ENCODE results near the gene LRMDA.
"Not testable (repeated sequence)": the region's sequence is repeated elsewhere in the genome, so short reads cannot be mapped to it uniquely, and the experiment has no call there.

The LRMDA gene

GRCh38 chr10:75589895-75590654, 158.7 kb downstream of the LRMDA start:
- no peak for DNase-seq

GRCh38 chr10:75592151-75592787, 160.8 kb downstream of the LRMDA start:
- DNase-seq = no peak

GRCh38 chr10:75592791-75593643, 161.6 kb downstream of the LRMDA start:
- no peak for DNase-seq

GRCh38 chr10:75593692-75594556, 162.5 kb downstream of the LRMDA start:
- no peak for DNase-seq

- no peak for DNase-seq
Measured at GRCh38 chr10:75596930-75597620, 165.7 kb downstream of the LRMDA start.

- no peak for DNase-seq
Measured at GRCh38 chr10:75597773-75598440, 166.5 kb downstream of the LRMDA start.

GRCh38 chr10:75598998-75599397, 167.6 kb downstream of the LRMDA start:
- DNase-seq = no peak

GRCh38 chr10:75599875-75600648, 168.6 kb downstream of the LRMDA start:
- DNase-seq = no peak

GRCh38 chr10:75600833-75601232, 169.4 kb downstream of the LRMDA start:
- DNase-seq = no peak

- DNase-seq = no peak
Measured at GRCh38 chr10:75602341-75602740, 170.9 kb downstream of the LRMDA start.

- DNase-seq = no peak
Measured at GRCh38 chr10:75605096-75605495, 173.7 kb downstream of the LRMDA start.

GRCh38 chr10:75605795-75606194, 174.4 kb downstream of the LRMDA start:
- not testable (repeated sequence) for DNase-seq

GRCh38 chr10:75606203-75606779, 174.9 kb downstream of the LRMDA start:
- DNase-seq = no peak

- no peak for DNase-seq
Measured at GRCh38 chr10:75607576-75607975, 176.2 kb downstream of the LRMDA start.

- DNase-seq = no peak
Measured at GRCh38 chr10:75610183-75610582, 178.8 kb downstream of the LRMDA start.

GRCh38 chr10:75611172-75611992, 180.0 kb downstream of the LRMDA start:
- peak; percentile 59 for DNase-seq

- DNase-seq = no peak
Measured at GRCh38 chr10:75611993-75612372, 180.6 kb downstream of the LRMDA start.

- DNase-seq = peak; percentile 93
Measured at GRCh38 chr10:75612904-75613684, 181.7 kb downstream of the LRMDA start.

All from suppressor macrophage treated with lipopolysaccharide for 4 hours (primary cell).